Natural killer cell (primary cell): ENCODE measurements around the gene SLC6A8. TPM values are rescaled to one million over a fixed set of nuclear protein-coding genes. Genes with fewer than 3 reads are reported as not detected.

Experiments used
- ATAC-seq, 3 donors: fragments of 150-1000 bp in 2 of 3; fragments of 200-7000 bp in 1 of 3; cut with Tn5 transposase; 1 replicate in 1 of 3; 2 replicates in 2 of 3; pipeline ENCODE4 v1.10.0; 2021; ENCODE audit warnings: mild to moderate bottlenecking in 2 of 3, moderate library complexity in 2 of 3
- DNase-seq, 2 donors: peaks; one replicate each; pipeline versions ENCODE4 v3.0.0 to v3.0.0-alpha.2; 2013 to 2021; ENCODE audit warnings: mixed read lengths in 1 of 2
- H3K27ac ChIP-seq: one replicate; pipeline ENCODE4 v1.5.1; 2013; ENCODE audit warnings: mild to moderate bottlenecking, low read length
- H3K27me3 ChIP-seq: one replicate; pipeline ENCODE4 v1.6.1; 2013; ENCODE audit warnings: low read length; ENCODE audit not compliant: control insufficient read depth, insufficient read depth
- H3K36me3 ChIP-seq: one replicate; pipeline ENCODE4 v1.6.1; 2013; ENCODE audit warnings: low read length; ENCODE audit not compliant: control insufficient read depth, insufficient read depth
- H3K4me1 ChIP-seq: one replicate; pipeline ENCODE4 v1.6.1; 2013; ENCODE audit warnings: low read length; ENCODE audit not compliant: control insufficient read depth, insufficient read depth
- H3K4me3 ChIP-seq: one replicate; pipeline ENCODE4 v1.5.1; 2013; ENCODE audit warnings: low read length
- H3K9me3 ChIP-seq: one replicate; pipeline ENCODE4 v1.6.1; 2013; ENCODE audit warnings: low read length; ENCODE audit not compliant: control insufficient read depth, insufficient read depth
- H3K27ac Mint-ChIP-seq, 2 donors: one replicate each; pipeline ENCODE4 v1.8.0; 2022; ENCODE audit warnings: mild to moderate bottlenecking in 2 of 2, mixed read lengths in 2 of 2, moderate library complexity in 1 of 2
- H3K27me3 Mint-ChIP-seq, 2 donors: one replicate each; pipeline ENCODE4 v1.8.0; 2022; ENCODE audit warnings: low read depth in 2 of 2, mixed read lengths in 2 of 2
- H3K36me3 Mint-ChIP-seq: one replicate; pipeline ENCODE4 v1.8.0; 2022; ENCODE audit warnings: mixed read lengths
- H3K4me1 Mint-ChIP-seq, 2 donors: one replicate each; pipeline ENCODE4 v1.8.0; 2022; ENCODE audit warnings: mixed read lengths in 2 of 2
- H3K4me3 Mint-ChIP-seq: one replicate; pipeline ENCODE4 v1.8.0; 2022; ENCODE audit warnings: mild to moderate bottlenecking, moderate library complexity, mixed read lengths
- H3K9me3 Mint-ChIP-seq, 2 donors: one replicate each; pipeline ENCODE4 v1.8.0; 2022; ENCODE audit warnings: mixed read lengths in 2 of 2
- CTCF ChIP-seq: fragments of 200-600 bp; IDR thresholded peaks from one replicate; pipeline ENCODE4 v1.8.0; 2022; ENCODE audit warnings: antibody characterized with exemption
- WGBS: methylation state at CpG from one replicate; pipeline ENCODE4 v1.1.7; 2013; ENCODE audit warnings: missing lambda C conversion rate; ENCODE audit not compliant: insufficient coverage; 5-methylcytosine and 5-hydroxymethylcytosine counted together
- intact Hi-C: fragments of 100-400 bp; cut with micrococcal nuclease; formaldehyde crosslinking; loops from one replicate; pipeline ENCODE4 v1.14.2; 2022
- total RNA-seq, 4 donors: library from RNA; stranded (reverse); fragments of 120-200 nt in 1 of 4; gene quantifications; one replicate each; pipeline versions ENCODE4 v1.2.3 to v1.2.4, GENCODE V29; 2013 to 2022

Gene SLC6A8
- total RNA-seq, 3 donors from 2014 or later (not counting 1 experiment from before 2014, with no cell fraction given): 0.77 to 2.5 (median 1.4) TPM

- Mint-ChIP-seq H3K27me3 (peaks cover 0 to 20% of the 10 kb centered on the region in 2 donors), H3K27ac (no peak overlapping the region), H3K4me1 (no peaks in the 10 kb centered on the region), H3K4me3 (no peak overlapping the region), H3K9me3 (no peaks in the 10 kb centered on the region), H3K36me3 (no peaks in the 10 kb centered on the region)
- ATAC-seq (no peak), DNase-seq (no peak)
- WGBS: 5% methylated on average over 4 of the region's 8 CpGs
- Histone ChIP-seq H3K4me1 (peaks cover 9% of the 10 kb centered on the region), H3K4me3 (no peak overlapping the region), H3K27ac (no peak overlapping the region), H3K9me3 (no peaks in the 10 kb centered on the region), H3K36me3 (no peaks in the 10 kb centered on the region), H3K27me3 (peaks cover 10% of the 10 kb centered on the region)
- intact Hi-C loops: no loop called here
- TF ChIP-seq CTCF: no peak
Measured at GRCh38 chrX:153641627-153642026, 46.1 kb upstream of the SLC6A8 start.

GRCh38 chrX:153642051-153642654 is 45.6 kb upstream of the SLC6A8 start:
- Histone ChIP-seq H3K4me1 (peaks cover 11% of the 10 kb centered on the region), H3K36me3 (no peaks in the 10 kb centered on the region), H3K27ac (no peak overlapping the region), H3K4me3 (no peak overlapping the region), H3K9me3 (no peaks in the 10 kb centered on the region), H3K27me3 (peaks cover 10% of the 10 kb centered on the region)
- DNase-seq (peak in 1 of 2 donors; percentile 26), ATAC-seq (no peak)
- intact Hi-C loops: no loop called here
- under 1% methylated on average over 38 of the region's 62 CpGs for WGBS
- Mint-ChIP-seq H3K4me1 (no peaks in the 10 kb centered on the region), H3K27ac (no peak overlapping the region), H3K27me3 (peaks cover 0 to 20% of the 10 kb centered on the region in 2 donors), H3K36me3 (no peaks in the 10 kb centered on the region), H3K9me3 (no peaks in the 10 kb centered on the region), H3K4me3 (no peak overlapping the region)
- TF ChIP-seq CTCF: no peak

- Histone ChIP-seq H3K9me3 (no peaks in the 10 kb centered on the region), H3K27me3 (peaks cover 10% of the 10 kb centered on the region), H3K4me3 (no peak overlapping the region), H3K27ac (no peak overlapping the region), H3K4me1 (peaks cover 15% of the 10 kb centered on the region), H3K36me3 (no peaks in the 10 kb centered on the region)
- no peak overlapping the region for H3K27ac Mint-ChIP-seq
- H3K4me3 Mint-ChIP-seq: no peak overlapping the region
- no peak for TF ChIP-seq CTCF
- H3K36me3 Mint-ChIP-seq: no peaks in the 10 kb centered on the region
- no peaks in the 10 kb centered on the region for H3K4me1 Mint-ChIP-seq
- H3K27me3 Mint-ChIP-seq: peaks cover 0 to 20% of the 10 kb centered on the region in 2 donors
- intact Hi-C loops: no loop called here
- 8% methylated on average over 44 of the region's 48 CpGs for WGBS
- DNase-seq (no peak), ATAC-seq (no peak)
- no peaks in the 10 kb centered on the region for H3K9me3 Mint-ChIP-seq
Measured at GRCh38 chrX:153642655-153643430, 44.9 kb upstream of the SLC6A8 start.
